Measurements from ENCODE around the gene SORD.

GRCh38 chr15:45101749-45102148 lies 78.8 kb downstream of the SORD start:
- TF ChIP-seq TAF1 (IDR thresholded peaks at IDR 0.05; ENCODE audit: low read depth, low read length) (no peak), POLR2AphosphoS5 (IDR thresholded peaks at IDR 0.05; ENCODE audit: low read depth, low read length) (no peak), POLR2A (IDR thresholded peaks at IDR 0.05; ENCODE audit: low read depth, low read length) (no peak), SPI1 (IDR thresholded peaks at IDR 0.05; ENCODE audit: low read depth, low read length) (no peak)

All from GM12891 (cell line).